ENCODE results near the gene ZCCHC10.
"Not testable (repeated sequence)": the region's sequence is repeated elsewhere in the genome, so short reads cannot be mapped to it uniquely, and the experiment has no call there.

ZCCHC10 gene

DNA sequence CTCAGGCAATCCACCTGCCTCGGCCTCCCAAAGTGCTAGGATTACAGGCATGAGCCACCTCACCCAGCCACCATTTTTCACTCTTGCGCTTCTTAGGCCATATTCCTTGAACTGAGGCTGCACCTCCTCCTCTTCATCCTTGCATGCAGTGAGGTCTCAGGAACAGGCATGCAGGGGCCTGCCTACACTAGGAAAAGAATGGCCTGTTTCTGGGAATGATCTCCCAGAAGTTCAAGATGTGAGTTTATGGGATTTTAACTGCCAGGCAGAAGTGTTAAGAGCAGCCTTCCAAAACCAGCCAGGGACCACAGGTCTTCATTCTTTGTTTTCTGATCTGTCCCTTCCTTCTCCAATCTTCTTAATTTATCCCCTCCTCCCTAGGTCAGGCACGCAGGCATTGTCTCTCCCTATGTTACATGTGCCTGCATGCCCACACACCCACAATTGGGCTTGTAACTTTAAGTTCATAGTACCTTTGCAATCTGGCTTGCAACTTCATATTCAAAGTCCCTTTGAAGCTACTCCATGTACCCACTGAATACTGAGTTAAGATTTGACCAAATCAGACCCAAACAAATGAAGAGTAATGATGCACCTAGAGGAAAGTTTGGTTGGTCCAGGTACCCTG lies 14.9 kb upstream of the ZCCHC10 start:
- DNase-seq, result no peak

GRCh38 chr5:133036677-133037076 lies 10.3 kb upstream of the ZCCHC10 start:
- DNase-seq, result not testable (repeated sequence)

DNA sequence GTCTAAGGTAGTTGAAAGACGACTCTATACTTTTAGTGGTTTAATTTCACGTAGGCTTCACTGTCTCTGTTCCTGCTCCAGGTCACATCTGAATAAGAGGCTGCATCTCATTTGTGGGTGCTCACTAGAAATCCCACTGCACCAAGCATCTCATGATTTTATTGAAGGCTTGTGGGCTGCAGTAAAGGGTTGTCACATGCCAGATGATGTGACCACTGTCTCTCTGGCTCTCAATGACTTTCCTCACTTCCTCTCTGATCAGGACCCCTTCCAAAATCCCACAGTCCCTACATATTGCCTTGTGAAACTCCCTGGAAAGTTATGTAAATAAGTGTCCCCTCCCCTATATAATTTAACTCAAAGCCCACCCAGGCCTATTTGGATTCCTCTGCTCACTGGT lies 8.9 kb upstream of the ZCCHC10 start:
- no peak for DNase-seq

DNA sequence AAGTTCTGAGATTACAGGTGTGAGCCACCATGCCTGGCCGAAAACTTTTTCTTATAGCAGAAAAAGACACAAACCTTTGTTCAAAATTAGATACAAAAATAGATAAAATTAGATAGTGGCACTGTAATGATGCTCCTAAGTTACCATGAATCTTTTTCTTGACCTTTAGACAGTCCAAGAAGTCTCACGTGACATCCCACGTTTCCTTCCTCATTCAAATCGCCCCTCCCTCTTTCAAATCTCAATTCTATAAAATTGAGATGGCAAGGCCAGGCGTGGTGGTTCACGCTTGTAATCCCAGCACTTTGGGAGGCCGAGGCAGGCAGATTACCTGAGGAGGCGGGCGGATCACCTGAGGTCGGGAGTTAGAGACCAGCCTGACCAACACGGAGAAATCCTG lies 7.7 kb upstream of the ZCCHC10 start:
- DNase-seq, result no peak

- no peak for DNase-seq
Observed at GRCh38 chr5:133032852-133033742, 6.7 kb upstream of the ZCCHC10 start.

DNA sequence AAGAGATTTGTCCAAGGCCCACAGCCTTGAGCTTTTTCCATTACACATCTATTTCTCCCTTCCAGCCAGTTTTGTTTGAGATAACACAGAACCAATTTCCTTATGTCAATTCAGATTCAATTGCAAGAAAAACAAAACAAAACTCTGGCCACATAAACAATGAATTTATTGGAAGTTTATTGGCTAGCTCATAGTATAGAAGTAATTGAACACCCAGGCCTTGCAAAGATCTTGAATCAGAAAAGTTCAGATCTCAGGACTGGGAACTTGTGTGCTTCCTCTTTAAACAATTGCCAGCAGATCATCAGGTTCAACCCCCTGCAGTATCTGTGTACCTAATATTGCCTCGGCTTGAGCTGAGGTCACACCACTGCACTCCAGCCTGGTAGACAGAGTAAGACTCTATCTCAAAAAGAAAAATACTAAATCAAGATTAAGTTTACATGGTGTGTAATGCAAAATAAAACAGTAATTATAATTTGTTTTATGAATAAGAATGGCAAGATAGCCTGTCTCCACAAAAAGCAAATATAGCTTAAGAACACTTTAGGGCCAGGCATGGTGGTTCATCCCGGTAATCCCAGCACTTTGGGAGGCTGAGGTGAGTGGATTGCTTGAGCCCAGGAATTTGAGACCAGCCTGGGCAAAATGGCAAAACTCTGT lies 4.1 kb upstream of the ZCCHC10 start:
- no peak for DNase-seq

- DNase-seq, result no peak
Observed at GRCh38 chr5:133029416-133029815, 3.1 kb upstream of the ZCCHC10 start.

GRCh38 chr5:133026664-133027153 lies 360 bp upstream of the ZCCHC10 start:
- no peak for DNase-seq

GRCh38 chr5:133019471-133019870 lies 6.9 kb downstream of the ZCCHC10 start:
- DNase-seq, result not testable (repeated sequence)

DNA sequence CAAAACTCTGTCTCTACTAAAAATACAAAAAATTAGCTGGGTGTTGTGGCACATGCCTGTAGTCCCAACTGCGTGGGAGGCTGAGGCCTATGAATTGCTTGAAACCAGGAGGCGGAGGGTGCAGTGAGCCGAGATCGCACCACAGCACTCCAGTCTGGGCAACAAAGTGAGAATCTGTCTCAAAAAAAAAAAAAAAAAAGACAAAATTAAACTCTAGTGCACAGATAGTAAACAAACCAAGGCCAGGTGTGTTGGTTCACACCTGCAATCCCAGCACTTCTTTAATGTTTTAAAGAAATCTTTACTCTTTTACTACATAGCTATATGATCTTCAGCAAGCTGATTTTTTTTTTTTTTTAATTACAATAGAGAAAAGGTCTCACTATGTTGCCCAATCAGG lies 8.4 kb downstream of the ZCCHC10 start:
- no peak for DNase-seq

GRCh38 chr5:133015466-133015865 lies 10.9 kb downstream of the ZCCHC10 start:
- DNase-seq, result no peak

- DNase-seq, result not testable (repeated sequence)
Observed at GRCh38 chr5:133008455-133008854, 17.9 kb downstream of the ZCCHC10 start.

DNA sequence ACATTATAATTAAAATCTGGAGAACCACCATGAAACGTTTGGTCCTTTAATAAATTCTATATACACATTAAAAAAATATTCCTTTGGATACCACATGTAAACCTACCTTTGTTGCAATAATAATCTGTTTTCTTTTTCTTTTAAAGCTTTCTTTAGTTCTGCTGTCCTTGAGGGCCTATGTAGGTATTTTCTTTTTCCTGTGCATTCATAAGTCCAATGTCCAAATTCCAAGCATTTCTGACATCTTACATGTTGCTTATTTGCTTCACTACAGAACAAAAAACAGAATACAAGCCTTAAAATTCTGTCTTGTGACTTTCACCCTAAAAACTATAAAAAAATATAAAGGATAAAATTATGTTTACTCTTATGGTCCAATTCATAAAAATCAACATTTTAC lies 19.7 kb downstream of the ZCCHC10 start:
- no peak for DNase-seq

DNA sequence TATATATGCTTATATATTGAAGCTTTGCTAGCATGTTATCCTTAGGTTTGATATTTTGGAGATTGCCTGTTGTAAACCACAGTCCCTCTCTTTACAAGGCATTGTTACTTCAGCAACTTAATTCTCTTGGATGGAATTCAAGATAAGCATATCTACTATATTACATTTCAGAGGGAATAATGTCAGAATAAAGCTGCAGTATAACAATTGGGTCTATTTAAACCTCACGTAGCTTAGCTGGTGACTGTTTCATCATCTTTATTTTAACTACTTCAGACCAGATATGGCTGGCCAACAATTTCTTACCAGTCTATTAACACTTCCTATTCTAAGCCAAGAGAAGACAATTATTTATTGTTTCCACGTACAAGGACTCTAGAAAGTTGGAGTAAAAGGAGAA lies 27.1 kb downstream of the ZCCHC10 start:
- DNase-seq, result no peak

DNA sequence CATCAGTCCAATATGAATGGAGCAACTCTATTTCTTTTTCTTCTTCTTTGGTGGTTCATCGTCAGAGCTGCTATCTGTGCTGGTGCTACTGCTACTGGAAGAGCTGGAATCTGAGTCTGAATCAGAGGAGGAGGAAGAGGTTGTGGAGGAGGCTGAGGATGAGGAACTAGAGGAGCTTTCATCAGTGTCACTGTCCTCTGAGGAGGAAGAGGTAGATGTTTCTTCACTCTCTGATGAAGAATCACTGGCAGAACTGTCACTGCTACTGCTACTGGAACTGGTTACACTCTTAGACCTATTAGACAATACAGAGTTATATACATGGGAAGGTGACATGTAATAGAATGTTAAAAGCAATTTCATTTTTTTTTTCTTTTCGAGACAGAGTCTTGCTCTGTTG lies 27.8 kb downstream of the ZCCHC10 start:
- DNase-seq, result no peak

GRCh38 chr5:132996307-132996706 lies 30.0 kb downstream of the ZCCHC10 start:
- DNase-seq, result no peak

- DNase-seq, result no peak
Observed at GRCh38 chr5:132987531-132988408, 38.6 kb downstream of the ZCCHC10 start.

GRCh38 chr5:132982971-132983370 lies 43.4 kb downstream of the ZCCHC10 start:
- DNase-seq, result not testable (repeated sequence)

- no peak for DNase-seq
Observed at GRCh38 chr5:132981288-132981687, 45.1 kb downstream of the ZCCHC10 start.

- no peak for DNase-seq
Observed at GRCh38 chr5:132979976-132980375, 46.4 kb downstream of the ZCCHC10 start.

- DNase-seq, result no peak
Observed at GRCh38 chr5:132979367-132979940, 46.9 kb downstream of the ZCCHC10 start.

GRCh38 chr5:132976852-132977251 lies 49.5 kb downstream of the ZCCHC10 start:
- DNase-seq, result no peak

Measured in NCI-H510A (cell line).